Stimulated activated CD4-positive, alpha-beta T cell treated with anti-CD3 and anti-CD28 coated beads, Interleukin-4, amount 100 ng/mL, for 4 hours (primary cell): Measurements from ENCODE around the gene KRTAP5-10.
"Not testable (repeated sequence)": the region's sequence is repeated elsewhere in the genome, so short reads cannot be mapped to it uniquely, and the experiment has no call there.

Source experiments
- DNase-seq, 2 experiments: peaks; one replicate each; pipeline ENCODE4 v3.0.0-alpha.2; 2020

Gene KRTAP5-10

DNA sequence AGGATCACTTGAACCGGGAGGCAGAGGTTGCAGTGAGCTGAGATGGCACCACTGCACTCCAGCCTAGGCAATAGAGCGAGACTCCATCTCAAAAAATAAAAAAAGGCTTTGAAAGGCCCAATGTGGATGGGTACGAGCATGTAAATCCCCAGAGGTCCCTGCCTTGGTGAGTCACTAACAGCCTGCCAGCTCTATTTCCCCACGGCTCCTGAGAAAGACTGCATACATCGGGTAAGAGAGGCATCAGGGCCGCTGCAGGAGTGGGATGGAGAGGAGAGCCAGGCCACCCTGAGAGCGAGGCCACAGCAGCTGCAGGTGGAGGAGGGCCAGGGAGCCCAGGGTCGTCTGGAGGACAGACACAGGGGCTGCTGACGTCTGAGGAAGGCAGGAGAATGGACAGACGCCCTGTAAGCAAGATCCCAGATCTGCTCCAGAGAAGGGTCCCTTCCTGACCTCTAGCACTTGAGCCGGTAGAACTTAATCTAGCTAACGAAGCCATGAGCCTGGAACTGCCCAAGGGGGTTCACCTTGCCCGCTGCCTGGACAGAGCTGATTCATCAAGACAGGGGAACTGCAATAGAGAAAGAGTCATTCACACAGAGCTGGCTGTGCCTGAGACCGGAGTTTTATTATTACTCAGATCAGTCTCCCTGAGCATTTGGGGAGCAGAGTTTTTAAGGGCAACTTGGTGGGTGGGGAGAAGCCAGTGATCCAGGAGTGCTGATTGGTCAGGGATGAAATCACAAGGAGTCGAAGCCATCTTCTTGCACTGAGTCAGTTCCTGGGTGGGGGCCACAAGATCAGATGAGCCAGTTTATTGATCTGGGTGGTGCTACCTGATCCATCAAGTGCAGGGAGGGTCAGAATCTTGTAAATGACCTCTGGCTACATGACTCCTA lies 22.2 kb upstream of the KRTAP5-10 start:
- DNase-seq = no peak

DNA sequence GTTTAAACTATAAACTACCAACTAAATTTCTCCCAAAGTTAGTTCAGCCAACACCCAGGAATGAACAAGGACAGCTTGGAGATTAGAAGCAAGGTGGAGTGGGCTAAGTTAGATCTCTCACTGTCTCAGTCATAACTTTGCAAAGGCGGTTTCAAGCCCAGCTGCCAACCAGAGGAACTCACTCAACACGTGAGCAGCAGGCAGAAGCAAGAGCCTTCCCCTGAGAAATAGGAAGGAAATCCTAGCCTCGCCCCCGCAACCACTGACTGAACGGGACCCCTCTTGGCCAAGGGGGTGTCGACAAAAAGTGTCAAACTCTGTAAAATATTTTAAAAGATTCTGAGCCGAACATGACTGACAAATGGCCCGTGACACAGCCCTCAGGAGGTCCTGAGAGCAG lies 21.5 kb upstream of the KRTAP5-10 start:
- no peak for DNase-seq

DNA sequence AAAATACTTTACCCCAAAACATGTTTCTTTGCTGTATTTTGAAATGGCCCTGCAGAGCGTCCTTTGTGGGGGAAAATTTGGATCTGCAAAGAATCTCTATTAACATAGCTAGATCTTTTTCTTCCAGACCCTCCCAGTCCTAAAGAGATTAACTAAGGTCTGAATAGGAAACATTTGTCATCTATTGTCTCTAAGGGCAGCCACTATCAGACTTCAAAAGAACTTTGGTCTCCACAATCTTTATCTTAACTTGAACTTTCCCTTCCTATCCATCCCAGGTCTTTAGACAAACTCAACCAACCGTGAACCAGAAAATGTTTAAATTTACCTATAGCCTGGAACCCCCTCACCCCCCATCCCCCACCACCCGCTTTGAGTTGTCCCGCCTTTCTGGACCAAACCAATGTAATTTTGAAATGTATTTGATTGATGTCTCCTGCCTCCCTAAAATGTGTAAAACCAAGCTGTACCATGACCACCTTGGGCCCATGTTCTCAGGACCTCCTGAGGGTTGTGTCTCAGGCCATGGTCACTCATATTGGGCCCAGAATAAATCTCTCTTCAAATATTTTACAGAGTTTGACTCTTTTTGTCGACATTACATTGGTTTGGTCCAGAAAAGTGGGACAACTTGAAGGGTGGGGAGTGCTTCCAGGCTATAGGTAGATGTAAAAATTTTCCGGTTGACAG lies 20.7 kb upstream of the KRTAP5-10 start:
- no peak for DNase-seq

DNA sequence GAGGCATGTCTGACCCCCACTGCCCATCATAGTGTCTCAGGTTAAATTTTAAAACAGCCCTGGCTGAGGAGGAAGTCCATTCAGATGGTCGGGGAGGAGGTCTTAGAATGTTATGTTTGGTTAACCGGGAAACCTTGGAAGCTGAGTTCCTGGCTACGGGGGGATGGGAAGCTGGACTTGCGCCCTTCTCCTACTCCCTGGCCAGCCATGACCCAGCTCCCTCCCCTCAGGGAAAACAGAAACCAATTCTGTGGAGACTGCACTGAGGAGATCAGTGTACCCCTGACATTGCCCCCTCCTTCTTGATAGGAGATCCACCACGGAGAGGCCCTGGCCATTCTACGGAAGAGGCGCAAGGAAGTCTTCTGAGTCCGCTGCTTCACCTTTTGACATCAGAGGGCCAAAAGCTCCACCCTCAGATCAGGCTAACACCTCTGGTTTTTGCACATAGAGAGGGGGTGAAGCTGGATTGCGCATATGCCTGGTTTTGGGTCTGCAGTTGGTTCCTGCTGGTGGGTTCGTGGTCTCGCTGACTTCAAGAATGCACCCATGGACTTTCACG lies 19.9 kb upstream of the KRTAP5-10 start:
- DNase-seq = no peak

DNA sequence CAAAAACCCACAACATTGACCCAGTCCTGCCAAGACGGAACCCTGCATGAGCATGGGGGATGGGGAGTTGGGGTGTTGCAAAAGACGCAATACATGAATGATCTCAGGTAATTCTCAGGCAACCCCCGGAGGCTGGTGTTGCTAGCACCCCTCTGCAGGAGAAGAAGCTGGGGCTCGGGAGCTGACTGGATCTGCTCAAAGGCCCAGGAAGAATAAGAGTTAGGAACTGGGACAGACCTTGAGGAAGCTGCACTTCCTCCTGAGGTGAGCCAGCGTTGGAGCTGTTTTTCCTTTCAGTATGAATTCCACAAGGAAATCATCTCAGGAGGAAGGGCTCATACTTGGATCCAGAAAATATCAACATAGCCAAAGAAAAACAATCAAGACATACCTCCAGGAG lies 17.2 kb upstream of the KRTAP5-10 start, which contains the start of gene KRTAP5-9:
Gene KRTAP5-9 (plus strand): TSS at position 301 of the 400 bp plus-strand sequence. CDS start 238 bp downstream, outside the sequence.
- DNase-seq = no peak

DNA sequence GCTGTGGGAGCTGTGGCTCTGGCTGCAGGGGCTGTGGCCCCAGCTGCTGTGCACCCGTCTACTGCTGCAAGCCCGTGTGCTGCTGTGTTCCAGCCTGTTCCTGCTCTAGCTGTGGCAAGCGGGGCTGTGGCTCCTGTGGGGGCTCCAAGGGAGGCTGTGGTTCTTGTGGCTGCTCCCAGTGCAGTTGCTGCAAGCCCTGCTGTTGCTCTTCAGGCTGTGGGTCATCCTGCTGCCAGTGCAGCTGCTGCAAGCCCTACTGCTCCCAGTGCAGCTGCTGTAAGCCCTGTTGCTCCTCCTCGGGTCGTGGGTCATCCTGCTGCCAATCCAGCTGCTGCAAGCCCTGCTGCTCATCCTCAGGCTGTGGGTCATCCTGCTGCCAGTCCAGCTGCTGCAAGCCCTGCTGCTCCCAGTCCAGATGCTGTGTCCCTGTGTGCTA lies 16.6 kb upstream of the KRTAP5-10 start:
- DNase-seq = no peak

DNA sequence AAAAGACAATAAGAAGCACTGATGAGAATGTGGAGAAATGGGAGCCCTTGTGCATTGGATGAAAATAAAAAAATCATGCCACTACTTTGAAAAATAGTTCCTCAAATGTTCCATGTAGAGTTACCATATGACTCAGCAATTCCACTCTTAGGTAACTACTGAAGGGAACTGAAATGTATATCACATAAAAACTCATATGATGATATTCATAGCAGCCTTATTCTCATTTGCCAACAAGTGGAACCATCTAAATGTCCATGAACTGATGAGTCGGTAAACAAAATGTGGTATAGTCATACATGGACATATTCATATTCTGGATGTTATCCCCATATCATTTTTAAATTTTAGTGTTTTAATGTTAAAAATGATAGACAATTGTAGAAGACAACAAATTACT lies 13.7 kb upstream of the KRTAP5-10 start:
- DNase-seq = no peak

DNA sequence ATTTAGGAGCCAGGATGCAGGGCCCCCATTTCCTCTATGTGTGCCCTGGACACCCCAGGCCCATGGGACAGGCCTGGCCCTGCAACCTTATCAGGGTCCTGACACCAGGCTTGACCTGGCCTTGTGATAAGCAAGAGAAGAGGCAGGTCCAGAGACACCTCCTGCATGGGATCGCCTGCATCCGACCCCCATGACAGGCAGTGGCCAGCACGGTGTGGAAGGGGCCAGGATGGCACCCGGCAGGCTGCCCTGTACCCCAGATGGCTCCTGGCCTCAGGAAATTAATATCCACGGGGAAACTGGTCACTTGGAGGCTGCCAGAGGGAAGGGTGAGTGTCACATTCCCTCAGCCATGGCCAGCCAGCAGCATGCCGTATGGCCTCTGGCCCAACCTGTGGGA lies 10.4 kb upstream of the KRTAP5-10 start:
- DNase-seq = no peak

DNA sequence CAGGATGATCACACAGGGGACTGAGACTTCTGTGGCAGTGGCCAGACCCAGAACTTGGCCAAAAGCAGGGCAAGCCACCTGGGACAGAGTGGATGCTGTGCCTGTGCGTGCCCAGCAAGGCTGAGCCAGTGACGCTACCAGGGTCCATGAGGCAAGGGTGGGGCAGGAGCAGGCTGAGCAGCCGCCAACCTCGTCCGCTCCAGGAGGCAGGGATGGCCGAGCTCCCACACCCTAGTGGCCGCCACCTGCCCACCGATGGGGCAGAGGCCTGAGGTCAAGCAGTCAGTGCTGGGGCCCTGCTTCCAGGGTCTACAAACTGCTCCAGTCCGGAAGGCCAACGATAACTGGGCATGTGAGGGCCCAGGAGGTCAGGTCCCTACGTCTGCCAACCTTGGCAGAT lies 9.9 kb upstream of the KRTAP5-10 start:
- DNase-seq = no peak

DNA sequence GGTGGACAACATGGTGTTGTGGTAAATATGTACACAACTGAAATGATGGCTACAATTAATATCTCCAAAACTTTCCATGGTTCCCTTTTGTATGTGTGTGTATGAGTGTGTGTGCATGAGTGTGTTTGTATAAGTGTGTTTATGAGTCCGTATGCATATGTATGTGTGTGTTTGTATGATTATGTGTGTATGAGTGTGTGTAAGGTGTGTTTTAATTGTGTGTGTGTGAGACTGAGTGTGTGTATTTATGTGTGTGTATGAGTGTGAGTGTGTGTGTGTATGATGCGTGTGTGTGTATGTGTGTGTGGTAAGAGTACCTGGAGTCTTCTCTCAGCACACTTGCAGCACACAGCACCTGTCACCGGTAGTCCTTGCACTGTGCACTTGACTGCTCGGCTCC lies 9.3 kb upstream of the KRTAP5-10 start:
- DNase-seq = no peak

DNA sequence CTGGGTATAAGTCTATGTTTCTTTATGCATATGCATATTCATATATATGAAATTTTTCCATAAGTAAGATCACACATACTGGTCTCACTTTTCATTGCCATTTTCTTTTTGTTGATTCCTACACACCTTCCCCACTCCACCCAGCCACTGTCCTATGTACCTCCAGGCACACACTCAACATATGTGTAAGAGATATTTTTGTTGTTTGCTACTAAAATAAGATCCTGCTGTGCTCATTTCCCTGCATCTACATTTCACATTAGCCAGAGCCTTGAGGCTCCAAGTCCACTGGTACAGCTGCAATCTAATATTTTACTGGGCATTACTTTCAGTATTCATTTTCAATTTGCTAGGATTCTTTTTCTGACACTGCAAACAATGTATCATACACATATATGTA lies 8.1 kb upstream of the KRTAP5-10 start:
- DNase-seq = no peak

DNA sequence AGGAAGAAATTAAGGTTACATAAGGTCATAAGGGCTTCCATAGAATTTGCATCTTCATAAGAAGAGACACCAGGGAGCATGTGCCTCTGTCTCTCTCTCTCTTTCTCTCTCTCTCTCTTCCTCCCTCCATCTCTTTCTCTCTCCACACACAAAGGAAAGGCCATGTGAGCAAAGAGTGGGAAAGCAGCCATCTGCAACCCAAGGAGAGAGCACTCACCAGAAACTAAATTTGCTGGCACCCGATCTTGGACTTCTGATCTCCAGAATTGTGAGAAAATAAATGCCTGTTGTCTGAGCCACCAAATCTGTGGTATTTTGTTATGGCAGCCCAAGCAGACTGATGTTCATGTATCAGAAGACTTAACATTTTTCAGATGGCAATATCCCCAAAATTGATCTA lies 6.4 kb upstream of the KRTAP5-10 start:
- DNase-seq = no peak

DNA sequence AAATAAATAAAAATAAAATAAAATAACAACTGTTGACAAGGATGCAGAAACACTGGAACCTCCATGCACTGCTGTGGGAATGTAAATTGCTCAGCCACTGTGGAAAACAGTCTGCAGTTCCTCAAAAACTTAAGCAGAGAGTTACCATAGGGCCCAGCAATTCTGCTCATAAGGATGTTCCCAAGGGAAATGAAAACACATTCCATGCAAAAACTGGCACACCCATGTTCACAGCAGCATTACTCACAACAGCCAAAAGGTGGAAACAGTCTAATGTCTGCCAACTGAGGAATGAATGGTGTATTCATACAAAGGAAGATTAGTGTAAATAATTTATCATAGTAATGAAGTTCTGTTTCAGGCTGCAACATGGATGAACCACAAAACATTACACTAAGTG lies 3.2 kb upstream of the KRTAP5-10 start:
- DNase-seq = no peak

DNA sequence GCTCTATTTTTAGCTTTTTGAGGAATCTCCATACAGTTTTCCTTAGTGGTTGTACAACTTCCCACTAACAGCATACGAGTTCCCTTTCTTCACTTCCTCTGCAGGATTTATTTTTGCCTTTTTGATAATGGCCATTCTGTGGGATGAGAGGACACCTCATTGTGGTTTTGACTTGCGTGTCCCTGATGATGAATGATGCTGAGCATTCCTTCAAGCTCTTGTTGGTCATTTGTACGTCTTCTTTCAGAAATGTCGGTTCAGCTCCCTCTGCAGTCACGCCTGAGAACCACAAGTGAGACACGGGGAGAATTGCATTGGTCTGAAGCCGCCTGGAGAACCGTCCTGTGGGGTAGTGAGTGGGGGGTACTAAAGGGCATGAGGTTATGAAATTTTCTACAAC lies 2.0 kb upstream of the KRTAP5-10 start:
- DNase-seq = no peak

DNA sequence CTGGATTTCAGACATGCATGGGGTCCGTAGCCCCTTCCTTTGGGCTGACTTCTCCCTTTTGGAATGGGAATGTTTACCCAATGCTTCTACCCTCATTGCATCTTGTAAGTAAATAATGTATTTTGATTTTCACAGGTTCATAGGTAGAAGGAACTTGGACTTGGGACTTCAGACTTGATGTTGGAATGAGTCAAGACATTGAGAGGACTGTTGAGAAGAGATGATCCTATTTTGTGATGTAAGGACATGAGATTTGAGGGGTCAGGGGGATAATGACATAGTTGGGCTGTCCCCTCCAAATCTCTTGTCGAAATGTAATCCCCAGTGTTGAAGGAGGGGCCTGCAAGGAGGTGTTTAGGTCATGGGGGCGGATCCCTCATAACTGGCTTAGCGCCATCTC lies 933 bp upstream of the KRTAP5-10 start:
- DNase-seq = no peak

DNA sequence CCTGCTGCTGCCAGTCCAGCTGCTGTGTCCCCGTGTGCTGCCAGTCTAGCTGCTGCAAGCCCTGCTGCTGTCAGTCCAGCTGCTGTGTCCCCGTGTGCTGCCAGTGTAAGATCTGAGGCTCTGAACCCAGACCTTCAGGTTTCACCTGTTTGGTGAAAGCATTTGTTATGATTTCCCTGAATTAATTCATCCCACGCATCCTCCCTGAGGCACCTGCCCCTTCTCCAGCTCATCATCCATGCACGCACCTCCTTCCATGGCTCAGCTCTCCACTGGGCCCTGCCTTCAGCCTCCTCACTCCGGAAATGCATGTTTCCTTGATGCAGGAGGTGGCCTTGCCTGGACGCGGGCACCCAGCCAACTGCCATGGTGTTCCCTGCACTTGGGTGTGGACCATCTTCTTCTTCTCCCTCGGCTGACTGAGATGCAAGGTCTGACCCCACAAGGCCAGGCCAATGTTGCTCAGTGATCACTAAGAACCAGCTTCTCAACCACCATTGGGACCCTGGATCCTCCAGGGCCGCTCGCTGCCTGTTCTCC lies 788 bp downstream of the KRTAP5-10 start:
- DNase-seq = no peak

DNA sequence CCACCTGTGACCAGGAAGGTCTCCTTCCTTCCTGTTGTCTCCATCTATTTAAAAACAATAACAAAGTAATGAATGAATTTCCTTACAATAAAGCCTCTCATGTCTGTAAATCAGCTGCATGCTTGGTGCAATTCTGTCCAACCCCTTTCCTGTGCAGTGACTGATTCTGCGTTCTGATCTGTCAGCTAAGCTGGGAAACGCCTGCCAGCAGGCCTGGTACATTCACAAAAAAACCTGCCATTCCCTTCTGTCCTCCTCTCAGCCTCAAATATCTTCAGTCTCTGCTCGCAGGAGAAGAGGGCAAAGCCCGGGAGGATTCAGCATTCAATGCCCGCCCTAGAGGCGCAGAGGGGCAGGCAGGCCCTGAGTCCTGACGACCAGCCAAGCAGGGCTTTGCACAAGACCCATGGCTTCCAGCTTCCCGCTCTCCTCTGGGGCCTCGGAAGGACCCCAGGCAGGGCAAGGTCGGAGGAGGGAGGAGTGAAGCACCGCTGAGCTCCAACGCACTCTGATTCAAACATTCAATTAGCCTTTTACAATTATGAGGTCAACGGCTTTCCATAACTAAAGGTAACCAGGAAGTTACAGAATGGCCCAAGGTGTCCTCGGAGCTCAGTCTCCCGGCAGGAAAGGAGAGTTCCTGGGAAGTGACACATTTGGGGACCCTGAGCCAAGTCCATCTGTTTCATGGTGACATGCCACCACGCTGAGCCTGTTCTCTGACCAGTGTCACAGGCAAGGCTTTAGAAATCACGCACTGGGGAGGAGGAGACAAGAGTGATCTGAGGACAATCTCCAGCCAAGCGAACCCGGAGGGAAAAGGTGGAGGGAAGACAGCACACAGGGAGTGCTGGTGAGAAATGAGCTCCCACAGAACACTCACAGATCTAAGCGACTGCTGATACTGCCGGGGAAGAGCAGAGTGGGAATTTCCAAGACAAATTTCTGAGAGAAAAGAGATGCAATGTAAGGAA lies 1.6 kb downstream of the KRTAP5-10 start:
- not testable (repeated sequence) for DNase-seq

DNA sequence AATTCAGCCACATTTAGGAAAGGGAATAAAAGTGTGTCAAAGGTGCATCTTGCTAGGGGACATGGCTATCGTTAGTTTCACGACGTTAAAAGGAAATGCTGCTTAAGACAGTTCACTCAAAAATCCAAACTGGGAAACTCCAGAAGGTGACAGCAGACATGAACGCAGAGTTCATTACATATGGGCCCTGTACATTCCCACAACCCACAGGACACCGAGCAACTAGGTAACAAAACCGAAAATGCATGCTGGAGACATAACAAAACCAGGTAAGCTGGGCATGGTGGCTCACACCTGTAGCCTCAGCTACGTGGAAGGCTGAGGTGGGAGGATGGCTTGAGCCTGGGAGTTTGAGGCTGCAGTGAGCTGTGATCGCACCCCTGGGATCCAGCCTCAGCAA lies 2.3 kb downstream of the KRTAP5-10 start:
- not testable (repeated sequence) for DNase-seq

DNA sequence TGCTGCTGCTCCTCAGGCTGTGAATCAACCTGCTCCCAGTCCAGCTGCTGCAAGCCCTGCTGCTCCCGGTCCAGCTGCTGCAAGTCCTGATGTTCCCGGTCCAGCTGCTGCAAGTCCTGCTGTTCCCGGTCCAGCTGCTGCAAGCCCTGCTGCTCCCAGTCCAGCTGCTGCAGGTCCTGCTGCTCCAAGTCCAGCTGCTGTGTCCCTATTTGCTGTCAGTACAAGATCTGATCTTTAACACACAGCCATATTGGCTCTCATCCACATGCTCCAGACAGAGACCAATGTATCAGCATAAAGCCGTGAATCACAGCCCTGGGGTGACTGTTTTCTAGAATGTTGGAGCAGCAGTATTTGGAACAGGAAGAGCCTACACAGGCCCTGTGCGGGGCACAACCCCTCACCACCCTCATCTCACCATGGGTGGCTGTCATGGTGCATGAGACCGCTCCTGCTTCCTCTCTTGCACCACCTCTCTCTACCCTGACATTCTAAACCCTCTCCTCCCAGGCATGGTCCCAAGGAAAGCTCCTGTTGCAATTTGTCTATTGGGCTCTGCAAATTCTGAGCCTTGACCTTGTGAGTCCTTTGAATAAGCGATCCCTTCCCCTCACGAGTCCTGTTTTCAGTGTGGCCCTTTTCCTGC lies 3.5 kb downstream of the KRTAP5-10 start:
- DNase-seq = no peak

DNA sequence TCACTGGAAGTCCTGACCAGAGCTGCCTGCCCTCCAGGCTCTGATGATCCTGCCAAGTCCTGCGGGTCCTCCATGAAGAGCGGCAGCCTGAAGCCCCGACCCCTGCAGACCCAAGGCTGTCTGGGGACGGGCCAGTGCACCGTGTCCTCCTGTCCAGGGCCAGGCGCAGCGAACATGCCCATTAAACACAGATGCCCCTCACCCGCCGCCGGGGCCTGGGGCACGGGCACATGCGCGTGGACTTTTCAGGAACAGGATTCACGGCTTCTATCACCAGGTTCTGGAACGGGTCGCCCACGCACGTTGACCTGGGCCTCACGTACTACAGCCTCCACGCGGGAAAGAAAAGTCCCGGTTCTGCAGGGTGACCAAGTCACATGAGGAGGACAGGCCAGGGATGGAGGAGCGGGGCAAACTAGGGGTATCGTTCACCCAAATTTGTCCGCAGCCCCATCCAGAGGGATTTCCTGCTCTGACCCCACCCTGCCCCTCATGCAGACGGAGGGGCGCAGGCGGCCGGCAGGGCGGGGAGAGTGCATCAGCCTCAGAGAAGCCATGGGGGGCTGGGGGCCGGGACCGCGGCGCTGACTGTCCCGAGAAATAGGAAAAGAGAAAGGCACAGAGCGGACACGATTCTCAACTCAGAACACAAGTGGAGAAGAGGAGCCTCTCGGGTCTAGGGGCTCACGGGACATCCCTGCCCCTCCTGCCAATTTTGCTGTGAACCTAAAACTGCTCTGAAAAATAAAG lies 5.9 kb downstream of the KRTAP5-10 start:
- DNase-seq = not testable (repeated sequence)

DNA sequence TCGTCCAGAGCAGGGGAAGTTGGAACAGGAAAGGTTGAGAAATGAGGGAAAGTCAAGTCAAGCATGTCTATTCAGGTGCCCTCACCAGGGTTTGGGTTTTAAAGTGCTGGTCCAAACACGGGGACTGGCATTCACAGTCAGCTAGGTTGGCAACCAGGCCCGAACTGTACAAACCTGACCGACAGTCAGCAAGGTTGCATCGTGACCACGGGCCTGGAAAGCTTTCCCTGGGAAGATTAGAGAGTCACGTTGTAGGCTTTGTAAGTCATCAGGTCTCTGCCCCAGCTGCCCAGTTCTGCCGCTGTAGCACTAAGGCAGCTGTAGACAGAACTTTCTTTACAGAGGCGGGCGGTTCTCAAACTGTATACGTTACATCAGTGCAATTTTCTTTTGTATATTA lies 7.4 kb downstream of the KRTAP5-10 start:
- DNase-seq = no peak
